OCI-LY7 (cell line): ENCODE measurements around the gene CDHR1.

Experiments used
- CTCF ChIP-seq: fragments of 200-600 bp; sonication (generic); conservative IDR thresholded peaks from 2 replicates; pipeline ENCODE4 v1.5.1; 2014; ENCODE audit warnings: mild to moderate bottlenecking, antibody characterized with exemption, low read length, moderate library complexity, mixed read lengths
- EZH2phosphoT487 ChIP-seq: fragments of 200-600 bp; sonication (generic); IDR thresholded peaks from 2 replicates; pipeline ENCODE4 v1.6.1; 2018; ENCODE audit warnings: low read depth, borderline replicate concordance, mild to moderate bottlenecking, mixed run types, antibody characterized with exemption, low read length, moderate library complexity, mixed read lengths

GRCh38 chr10:84265418-84265817 lies 71.1 kb downstream of the CDHR1 start:
- TF ChIP-seq CTCF (no peak), EZH2phosphoT487 (no peak)
